Measurements from ENCODE around the gene PTPRM.

- TF ChIP-seq CTCF (IDR thresholded peaks at IDR 0.05) (no peak), POLR2A (IDR thresholded peaks at IDR 0.05) (no peak)
Observed at GRCh38 chr18:7600036-7600435, 32.9 kb downstream of the PTPRM start.

Measured in lower leg skin (tissue), 3 donors.